Measurements from ENCODE around the gene SH2D1B.
"Not testable (repeated sequence)": the region's sequence is repeated elsewhere in the genome, so short reads cannot be mapped to it uniquely, and the experiment has no call there.

DNA sequence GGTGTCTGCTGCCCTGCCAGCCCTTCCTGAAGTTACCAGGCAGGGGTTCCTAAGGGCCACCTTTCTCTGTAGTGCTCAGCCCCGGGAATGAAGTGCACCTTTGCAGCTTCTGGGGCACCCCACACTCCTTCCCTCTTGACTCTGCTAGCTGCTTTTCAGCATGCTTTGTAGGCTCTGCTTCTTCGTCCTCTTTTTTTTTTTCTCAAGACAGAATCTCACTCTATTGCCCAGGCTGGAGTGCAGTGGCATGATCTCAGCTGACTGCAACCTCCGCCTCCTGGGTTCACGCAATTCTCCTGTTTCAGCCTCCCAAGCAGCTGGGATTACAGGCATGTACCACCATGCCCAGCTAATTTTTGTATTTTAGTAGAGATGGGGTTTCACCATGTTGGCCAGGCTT is 60.1 kb downstream of the SH2D1B start:
- TF ChIP-seq, protein P1, sequence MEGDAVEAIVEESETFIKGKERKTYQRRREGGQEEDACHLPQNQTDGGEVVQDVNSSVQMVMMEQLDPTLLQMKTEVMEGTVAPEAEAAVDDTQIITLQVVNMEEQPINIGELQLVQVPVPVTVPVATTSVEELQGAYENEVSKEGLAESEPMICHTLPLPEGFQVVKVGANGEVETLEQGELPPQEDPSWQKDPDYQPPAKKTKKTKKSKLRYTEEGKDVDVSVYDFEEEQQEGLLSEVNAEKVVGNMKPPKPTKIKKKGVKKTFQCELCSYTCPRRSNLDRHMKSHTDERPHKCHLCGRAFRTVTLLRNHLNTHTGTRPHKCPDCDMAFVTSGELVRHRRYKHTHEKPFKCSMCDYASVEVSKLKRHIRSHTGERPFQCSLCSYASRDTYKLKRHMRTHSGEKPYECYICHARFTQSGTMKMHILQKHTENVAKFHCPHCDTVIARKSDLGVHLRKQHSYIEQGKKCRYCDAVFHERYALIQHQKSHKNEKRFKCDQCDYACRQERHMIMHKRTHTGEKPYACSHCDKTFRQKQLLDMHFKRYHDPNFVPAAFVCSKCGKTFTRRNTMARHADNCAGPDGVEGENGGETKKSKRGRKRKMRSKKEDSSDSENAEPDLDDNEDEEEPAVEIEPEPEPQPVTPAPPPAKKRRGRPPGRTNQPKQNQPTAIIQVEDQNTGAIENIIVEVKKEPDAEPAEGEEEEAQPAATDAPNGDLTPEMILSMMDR (IDR thresholded peaks at IDR 0.05): not testable (repeated sequence)
- TF ChIP-seq EP300, POLR2AphosphoS5 (IDR thresholded peaks at IDR 0.05): not testable (repeated sequence)

Data from upper lobe of left lung (tissue), 4 donors.